Dermis microvascular lymphatic vessel endothelial cell (primary cell): Measurements from ENCODE around the gene TRIM26. TPM values are rescaled to one million over a fixed set of nuclear protein-coding genes. Genes with fewer than 3 reads are reported as not detected.

Experiments used
- total RNA-seq: library from RNA; depleted of rRNA; stranded (reverse); fragments of >200 nt; gene quantifications from 2 replicates; pipeline ENCODE4 v1.2.1, GENCODE V29; 2014

TRIM26 gene
- total RNA-seq, 1 donor from 2014 or later = 18.5 TPM

Other genes starting within 250 kb of the TRIM26 start
- gene POLR1H, start 152.1 kb downstream of the TRIM26 start, total RNA-seq = 30.3 and 36.2 TPM in 2 replicates
- gene PPP1R11, start 146.2 kb downstream of the TRIM26 start, total RNA-seq = 8.6 and 12.0 TPM in 2 replicates
- not detected in 2 replicates for gene RNF39, start 137.6 kb downstream of the TRIM26 start, total RNA-seq
- gene TRIM31, start 100.3 kb downstream of the TRIM26 start, total RNA-seq = not detected in 2 replicates
- not detected in 2 replicates for gene TRIM40, start 77.3 kb downstream of the TRIM26 start, total RNA-seq
- not detected in 2 replicates for gene TRIM10, start 52.2 kb downstream of the TRIM26 start, total RNA-seq
- gene TRIM15, start 49.9 kb downstream of the TRIM26 start, total RNA-seq = not detected in 2 replicates
- 7.6 and 12.1 TPM in 2 replicates for gene TRIM39, start 113.5 kb upstream of the TRIM26 start, total RNA-seq
- 15.7 and 19.8 TPM in 2 replicates for gene RPP21, start 131.8 kb upstream of the TRIM26 start, total RNA-seq